B cell (primary cell): Measurements from ENCODE around the gene PLA2G4E.

Experiments
- CTCF ChIP-seq: fragments of 200-600 bp; IDR thresholded peaks from one replicate; pipeline ENCODE4 v1.8.0; 2022; ENCODE audit warnings: antibody characterized with exemption, mild to moderate bottlenecking
- EZH2 ChIP-seq: IDR thresholded peaks from 2 replicates; pipeline ENCODE4 v1.6.1; 2012; ENCODE audit warnings: borderline replicate concordance, low read depth, mild to moderate bottlenecking, moderate library complexity, low read length; ENCODE audit not compliant: insufficient read depth, poor library complexity, severe bottlenecking

DNA sequence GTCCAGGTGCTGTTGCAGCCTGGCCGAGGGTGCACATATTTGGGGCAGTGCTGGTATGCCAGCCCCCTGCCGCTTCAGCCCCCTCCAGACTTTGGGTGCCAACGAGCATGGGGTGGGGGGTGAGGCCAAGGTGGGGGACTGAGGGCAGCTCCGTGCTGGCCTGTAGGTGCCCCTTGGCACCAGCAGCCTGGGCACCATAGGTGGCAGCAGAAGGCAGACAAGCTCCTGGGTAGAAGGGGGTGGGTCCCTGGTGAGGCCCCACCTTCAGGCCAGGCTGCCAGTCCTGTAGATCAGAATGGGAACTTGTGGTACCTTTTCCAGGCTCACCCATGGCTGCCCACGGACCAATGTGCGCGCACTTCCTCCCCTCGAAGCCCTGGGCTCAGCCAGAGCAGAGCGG is 16.1 kb upstream of the PLA2G4E start:
- no peak for TF ChIP-seq CTCF
- no peak for TF ChIP-seq EZH2
